Calu3 (cell line): ENCODE data around the gene PTPN14. TPM values are rescaled to one million over a fixed set of nuclear protein-coding genes. Genes with fewer than 3 reads are reported as not detected.
A peak's percentile ranks its signal among the peaks of the same experiment; 100 is the strongest.

ENCODE experiments used
- BruUV-seq: library from RNA; stranded (reverse); fragments of 400-500 nt; replicated peaks from 2 replicates; lab custom pipeline; 2021; lab: Mats Ljungman, UMichigan
- CTCF ChIA-PET: fragments of 300-600 bp; sonication (Branson Sonifier 250); formaldehyde crosslinking; loops from one replicate; lab custom pipeline; 2022; ENCODE audit warnings: antibody characterized with exemption; lab: Charles Lee
- DNase-seq: peaks from one replicate; pipeline ENCODE4 v3.0.0; 2022
- H3K27ac Mint-ChIP-seq: one replicate; pipeline ENCODE4 v1.8.0; 2022; ENCODE audit warnings: mixed read lengths; ENCODE audit not compliant: unreplicated experiment
- H3K27me3 Mint-ChIP-seq: one replicate; pipeline ENCODE4 v1.8.0; 2022; ENCODE audit warnings: mixed read lengths; ENCODE audit not compliant: unreplicated experiment
- H3K36me3 Mint-ChIP-seq: one replicate; pipeline ENCODE4 v1.8.0; 2022; ENCODE audit warnings: mild to moderate bottlenecking, moderate library complexity, mixed read lengths; ENCODE audit not compliant: insufficient read depth, unreplicated experiment
- H3K4me1 Mint-ChIP-seq: one replicate; pipeline ENCODE4 v1.8.0; 2022; ENCODE audit warnings: mild to moderate bottlenecking, low read depth, mixed read lengths; ENCODE audit not compliant: unreplicated experiment
- H3K4me3 Mint-ChIP-seq: one replicate; pipeline ENCODE4 v1.8.0; 2022; ENCODE audit warnings: mild to moderate bottlenecking, low read depth, moderate library complexity, mixed read lengths; ENCODE audit not compliant: unreplicated experiment
- H3K9me3 Mint-ChIP-seq: one replicate; pipeline ENCODE4 v1.8.0; 2022; ENCODE audit warnings: low read depth, mixed read lengths; ENCODE audit not compliant: unreplicated experiment
- CTCF ChIP-seq: fragments of 200-600 bp; IDR thresholded peaks from one replicate; pipeline ENCODE4 v1.8.0; 2022; ENCODE audit warnings: antibody characterized with exemption; ENCODE audit not compliant: unreplicated experiment
- intact Hi-C: fragments of 100-400 bp; cut with micrococcal nuclease; formaldehyde crosslinking; loops from one replicate; pipeline ENCODE4 v1.10.0; 2022; ENCODE audit not compliant: unreplicated experiment
- total RNA-seq: library from RNA; stranded (reverse); gene quantifications from 2 replicates; pipeline ENCODE4 v1.2.3, GENCODE V29; 2022

Gene PTPN14
- total RNA-seq, 1 experiment from 2014 or later: 77.4 TPM

GRCh38 chr1:214438530-214438929 is 112.9 kb downstream of the PTPN14 start:
- no peak for DNase-seq
- no TSS peak for BruUV-seq
- intact Hi-C loops: loop anchor here (2.0 to 5.0 kb wide), 2 partner anchors 39 to 108 kb away; no protein-coding TSS in a partner anchor
- CTCF ChIA-PET: interaction anchor here (0.8 to 1.3 kb wide), 2 partner anchors 8 to 143 kb away, joined by 3 read pairs; no protein-coding TSS in a partner anchor
- no peaks in the 10 kb centered on the region for H3K9me3 Mint-ChIP-seq
- H3K4me1 Mint-ChIP-seq: peaks cover 62% of the 10 kb centered on the region
- no peak for TF ChIP-seq CTCF
- H3K4me3 Mint-ChIP-seq: no peak overlapping the region
- no peaks in the 10 kb centered on the region for H3K27me3 Mint-ChIP-seq
- H3K36me3 Mint-ChIP-seq: peaks cover 15% of the 10 kb centered on the region
- H3K27ac Mint-ChIP-seq: peak overlapping the region; percentile 67

GRCh38 chr1:214438075-214438474 is 113.3 kb downstream of the PTPN14 start:
- intact Hi-C loops: loop anchor here (2.0 to 5.0 kb wide), 2 partner anchors 39 to 109 kb away; no protein-coding TSS in a partner anchor
- Mint-ChIP-seq H3K4me3 (no peak overlapping the region), H3K4me1 (peaks cover 62% of the 10 kb centered on the region), H3K27ac (no peak overlapping the region), H3K36me3 (peaks cover 15% of the 10 kb centered on the region), H3K9me3 (no peaks in the 10 kb centered on the region), H3K27me3 (no peaks in the 10 kb centered on the region)
- CTCF ChIA-PET: no interaction called here
- DNase-seq: no peak
- TF ChIP-seq CTCF: no peak
- BruUV-seq: no TSS peak

GRCh38 chr1:214435867-214436266 is 115.5 kb downstream of the PTPN14 start:
- no peak for DNase-seq
- BruUV-seq: no TSS peak
- Mint-ChIP-seq H3K36me3 (peaks cover 15% of the 10 kb centered on the region), H3K4me1 (peaks cover 53% of the 10 kb centered on the region), H3K27ac (no peak overlapping the region), H3K4me3 (no peak overlapping the region), H3K9me3 (no peaks in the 10 kb centered on the region), H3K27me3 (no peaks in the 10 kb centered on the region)
- CTCF ChIA-PET: no interaction called here
- no peak for TF ChIP-seq CTCF
- intact Hi-C loops: loop anchor here (5.0 kb wide), 1 partner anchor 41 kb away; no protein-coding TSS in a partner anchor

GRCh38 chr1:214432245-214432644 is 119.2 kb downstream of the PTPN14 start:
- no peak for TF ChIP-seq CTCF
- no peaks in the 10 kb centered on the region for H3K9me3 Mint-ChIP-seq
- H3K36me3 Mint-ChIP-seq: peaks cover 14% of the 10 kb centered on the region
- no peaks in the 10 kb centered on the region for H3K27me3 Mint-ChIP-seq
- intact Hi-C loops: no loop called here
- no peak for DNase-seq
- H3K4me3 Mint-ChIP-seq: no peak overlapping the region
- no TSS peak for BruUV-seq
- H3K4me1 Mint-ChIP-seq: peaks cover 46% of the 10 kb centered on the region
- CTCF ChIA-PET: no interaction called here
- H3K27ac Mint-ChIP-seq: no peak overlapping the region
